Measurements from ENCODE around the gene FSTL5.

FSTL5 gene

DNA sequence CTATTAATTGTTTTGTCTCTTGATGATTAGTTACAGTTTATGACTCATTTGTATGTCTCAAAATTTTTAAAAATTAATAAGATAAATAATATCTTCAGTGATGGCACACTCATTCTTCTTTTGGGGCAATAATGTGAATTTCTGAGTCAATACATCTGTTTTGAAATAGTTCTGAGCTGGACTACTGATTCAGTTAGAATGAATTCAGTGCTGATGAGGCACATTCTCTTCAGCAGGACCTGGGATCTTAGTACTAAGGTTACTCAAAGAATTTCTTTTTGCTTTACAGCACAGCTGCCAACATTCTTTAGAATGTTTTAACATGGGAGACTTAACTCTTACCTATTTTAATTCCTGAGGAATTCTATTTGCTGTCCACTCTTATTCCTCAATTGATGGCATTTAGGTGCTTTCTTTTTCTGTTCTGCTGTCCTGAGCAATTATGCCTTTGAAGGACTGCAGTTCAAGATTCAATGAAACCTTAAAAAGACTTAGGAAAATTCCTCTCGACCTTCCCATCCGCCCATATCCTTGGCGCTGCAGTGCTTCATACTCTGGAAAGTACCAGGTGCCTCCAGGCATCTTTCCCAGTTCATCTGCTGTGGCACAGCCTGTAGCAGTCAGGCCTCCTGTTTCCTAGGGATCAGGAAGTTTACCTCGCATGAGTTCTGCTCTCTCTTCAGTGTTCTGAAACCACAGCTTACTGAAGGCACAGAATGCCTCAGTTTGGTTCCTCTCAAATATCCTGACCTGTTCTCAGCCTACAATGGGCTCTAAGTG lies 213.7 kb downstream of the FSTL5 start:
- in situ Hi-C loops (cut with MboI; ENCODE audit: low sequenced_read_pairs) = no loop called here

DNA sequence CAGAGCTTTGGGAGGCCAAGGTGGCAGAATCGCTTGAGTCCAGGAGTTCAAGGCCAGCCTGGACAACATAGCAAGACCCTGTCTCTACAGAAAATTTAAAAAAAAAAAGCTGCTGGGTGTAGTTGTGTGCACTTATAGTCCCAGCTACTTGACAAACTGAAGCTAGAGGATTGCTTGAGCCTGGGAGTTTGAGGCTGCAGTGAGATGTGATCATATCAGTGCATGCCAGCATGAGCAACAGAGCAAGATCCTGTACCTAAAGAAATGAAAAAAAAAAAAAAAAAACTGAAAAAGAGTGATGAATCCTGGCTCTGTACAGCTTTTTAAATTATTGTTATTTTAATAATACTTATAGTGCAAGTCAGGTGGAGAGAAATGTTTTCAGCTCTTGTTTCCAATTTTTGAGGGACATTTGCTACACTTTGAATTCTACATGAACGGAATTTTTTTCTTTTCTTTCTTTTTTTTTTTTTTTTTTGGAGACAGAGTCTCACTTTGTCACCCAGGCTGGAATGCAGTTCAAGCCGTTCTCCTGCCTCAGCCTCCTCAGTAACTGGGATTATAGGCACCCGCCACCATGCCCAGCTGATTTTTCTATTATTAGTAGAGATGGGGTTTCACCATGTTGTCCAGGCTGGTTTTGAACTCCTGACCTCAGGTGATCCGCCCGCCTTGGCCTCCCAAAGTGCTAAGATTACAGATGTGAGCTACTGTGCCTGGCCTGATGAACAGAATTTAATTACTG lies 215.6 kb downstream of the FSTL5 start:
- in situ Hi-C loops (cut with MboI; ENCODE audit: low sequenced_read_pairs) = no loop called here

DNA sequence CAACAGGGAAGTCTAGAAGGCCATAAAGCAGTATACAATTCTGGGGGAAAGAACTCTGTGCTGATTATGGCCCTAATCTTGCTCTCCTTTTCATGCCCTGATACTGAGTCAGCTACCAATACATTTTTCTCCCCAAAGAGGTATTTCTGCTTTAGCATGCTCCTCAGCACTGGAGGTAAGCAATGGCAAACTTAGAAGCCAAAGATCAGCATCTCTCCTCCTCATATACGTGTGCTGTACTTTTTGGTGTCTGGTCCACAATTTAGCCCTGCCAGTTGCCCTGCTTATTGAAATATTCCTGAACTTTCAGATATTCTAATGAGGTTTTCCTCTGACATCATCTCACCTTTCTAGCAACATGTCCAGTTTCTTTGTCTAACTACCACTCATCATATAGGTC lies 226.2 kb downstream of the FSTL5 start:
- in situ Hi-C loops (cut with MboI; ENCODE audit: low sequenced_read_pairs) = no loop called here

DNA sequence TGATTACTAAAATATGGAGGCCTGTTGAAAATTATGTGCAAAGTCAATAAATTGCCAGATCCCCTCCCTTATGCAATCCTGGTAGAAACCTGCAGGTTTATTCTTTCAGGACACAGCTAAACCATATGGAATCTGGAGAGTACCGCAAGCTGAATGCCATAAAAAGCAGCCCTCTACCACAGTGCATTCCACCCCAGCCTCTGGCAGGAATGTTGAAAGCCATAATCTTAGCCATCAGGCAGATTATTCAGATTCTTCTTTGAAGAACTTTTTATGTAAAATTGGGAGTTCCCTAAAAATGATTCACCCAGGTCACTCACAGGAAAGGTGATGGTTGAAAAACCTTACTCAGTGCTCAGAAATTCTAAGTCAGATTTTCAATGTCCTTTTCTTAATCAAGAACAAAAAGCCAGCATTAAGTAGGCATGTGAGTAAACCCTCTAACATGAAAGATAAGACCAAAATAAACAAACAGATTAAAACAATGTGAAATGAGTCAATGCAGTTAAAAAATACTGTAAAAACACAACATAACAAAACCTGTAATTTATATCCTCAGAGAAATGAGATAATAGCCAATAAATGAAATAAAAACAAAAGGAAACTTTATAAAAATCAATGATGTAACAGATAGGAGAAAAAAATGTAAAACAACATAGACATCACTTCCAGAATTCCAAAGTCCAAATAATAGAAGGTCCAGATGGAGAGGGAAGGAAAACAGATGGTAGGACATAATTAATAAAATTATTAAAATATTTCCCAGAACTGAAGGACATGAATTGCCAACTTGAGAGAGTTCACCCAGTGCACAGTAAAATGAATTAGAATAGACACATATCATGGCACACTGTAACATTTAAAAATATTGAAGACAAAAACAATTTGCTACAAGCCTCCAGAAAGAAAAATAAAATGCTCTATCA lies 226.9 kb downstream of the FSTL5 start:
- in situ Hi-C loops (cut with MboI; ENCODE audit: low sequenced_read_pairs) = no loop called here

DNA sequence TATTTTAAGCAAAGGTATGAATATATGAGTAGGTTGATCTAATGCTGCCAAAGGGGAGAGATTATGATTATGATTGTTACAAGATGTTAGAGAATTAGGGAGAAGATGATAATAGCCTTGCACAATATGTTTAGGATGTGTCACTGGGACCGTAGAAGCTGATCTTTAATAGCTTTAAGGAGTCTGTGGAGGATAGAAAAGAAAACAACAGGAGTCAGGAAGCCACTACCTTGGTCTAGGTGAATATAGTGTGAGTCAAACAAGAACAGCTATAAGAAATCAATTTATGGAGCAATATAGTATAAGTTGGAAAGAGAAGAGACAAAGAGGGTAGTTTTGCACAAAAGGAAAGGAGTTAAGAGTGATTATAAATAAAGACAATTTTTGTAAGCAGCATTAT lies 232.7 kb downstream of the FSTL5 start:
- in situ Hi-C loops (cut with MboI; ENCODE audit: low sequenced_read_pairs) = no loop called here

DNA sequence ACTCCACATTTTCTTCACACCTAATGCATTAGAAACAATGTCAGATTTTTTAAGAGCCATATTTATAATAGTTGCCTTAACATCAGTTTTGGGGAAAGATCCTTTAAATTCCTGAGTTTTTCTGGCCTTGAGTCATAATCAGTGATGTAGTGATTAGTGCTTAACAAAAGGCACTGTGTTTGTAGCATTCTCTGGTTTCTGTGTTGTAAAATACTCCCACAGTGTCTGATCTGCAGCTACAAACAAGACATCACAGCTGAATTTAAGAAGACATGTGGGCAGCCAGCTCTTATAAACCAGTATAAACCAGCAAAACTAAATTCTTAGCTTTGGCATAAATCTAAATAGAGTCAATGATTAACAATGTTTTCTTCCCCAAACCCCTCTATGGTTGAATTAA lies 233.8 kb downstream of the FSTL5 start:
- in situ Hi-C loops (cut with MboI; ENCODE audit: low sequenced_read_pairs) = no loop called here

DNA sequence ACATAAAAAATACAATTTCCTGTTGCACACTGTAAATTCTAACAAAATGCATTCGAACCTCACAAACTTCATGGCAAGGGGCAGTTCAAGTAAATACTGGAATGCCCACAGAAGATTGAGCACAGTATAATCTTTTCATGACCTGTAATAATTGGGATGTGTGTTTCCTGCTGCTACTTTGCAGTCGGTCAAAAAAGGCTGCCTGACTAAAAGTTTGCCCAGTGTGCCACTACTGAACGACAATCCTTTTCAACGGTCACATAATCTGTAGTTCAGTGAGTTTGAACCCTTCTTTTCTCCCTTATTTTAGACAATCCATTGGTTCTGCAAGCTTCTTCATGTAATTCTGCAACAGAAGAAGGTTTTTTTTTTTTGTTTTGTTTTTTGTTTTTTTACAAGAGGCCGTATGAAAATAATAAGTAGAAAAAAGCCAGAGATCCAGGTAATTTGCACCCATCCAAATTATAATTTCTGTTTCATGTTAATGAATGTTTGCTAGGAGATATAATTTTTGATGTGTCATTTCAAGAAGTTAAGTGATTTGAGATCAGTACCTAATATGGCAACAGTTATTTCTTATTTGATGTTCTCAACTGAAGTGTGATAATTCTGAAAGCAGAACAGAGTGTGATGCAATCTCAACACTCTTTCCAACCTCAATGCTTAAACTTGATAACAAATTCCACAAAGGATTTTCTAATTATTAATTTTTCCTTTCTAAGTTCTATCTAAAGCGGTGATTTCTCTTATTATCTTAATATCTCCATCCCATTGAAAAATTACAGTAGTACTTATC lies 237.6 kb downstream of the FSTL5 start:
- in situ Hi-C loops (cut with MboI; ENCODE audit: low sequenced_read_pairs) = no loop called here

DNA sequence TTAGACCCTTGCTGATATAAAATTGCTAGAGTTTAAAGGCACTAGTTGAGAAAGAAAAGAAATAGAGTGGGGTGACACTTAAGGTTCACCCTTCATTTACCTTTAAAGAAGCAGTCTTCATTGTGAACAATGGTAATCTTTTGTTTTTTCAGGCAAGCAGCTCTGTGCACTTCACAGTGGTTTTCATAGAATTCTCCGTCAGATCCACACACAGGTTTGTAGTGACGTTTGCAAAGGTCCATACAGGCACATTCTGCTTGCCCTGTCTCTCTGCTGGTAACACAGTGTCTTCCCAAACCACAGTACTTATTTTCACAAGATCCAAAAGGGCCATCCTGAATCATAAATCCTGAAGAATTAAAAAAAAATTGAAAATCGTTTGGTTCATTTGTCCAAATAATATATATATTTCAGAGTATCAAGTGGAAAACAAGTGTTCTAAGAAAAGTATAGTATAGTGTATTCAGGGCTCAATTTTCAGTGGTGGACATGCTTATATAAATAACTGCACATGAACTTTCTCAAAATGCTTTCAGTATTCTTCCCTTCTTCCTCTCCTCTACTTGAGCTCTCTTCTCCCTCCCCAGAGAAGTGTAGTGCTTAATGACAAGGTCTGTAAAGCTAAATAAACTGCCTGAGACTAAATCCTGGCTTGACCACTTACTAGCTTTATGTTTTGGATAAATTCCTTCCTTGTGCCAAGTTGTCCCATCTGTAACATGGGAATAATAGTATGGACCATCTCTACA lies 243.3 kb downstream of the FSTL5 start:
- in situ Hi-C loops (cut with MboI; ENCODE audit: low sequenced_read_pairs) = no loop called here

DNA sequence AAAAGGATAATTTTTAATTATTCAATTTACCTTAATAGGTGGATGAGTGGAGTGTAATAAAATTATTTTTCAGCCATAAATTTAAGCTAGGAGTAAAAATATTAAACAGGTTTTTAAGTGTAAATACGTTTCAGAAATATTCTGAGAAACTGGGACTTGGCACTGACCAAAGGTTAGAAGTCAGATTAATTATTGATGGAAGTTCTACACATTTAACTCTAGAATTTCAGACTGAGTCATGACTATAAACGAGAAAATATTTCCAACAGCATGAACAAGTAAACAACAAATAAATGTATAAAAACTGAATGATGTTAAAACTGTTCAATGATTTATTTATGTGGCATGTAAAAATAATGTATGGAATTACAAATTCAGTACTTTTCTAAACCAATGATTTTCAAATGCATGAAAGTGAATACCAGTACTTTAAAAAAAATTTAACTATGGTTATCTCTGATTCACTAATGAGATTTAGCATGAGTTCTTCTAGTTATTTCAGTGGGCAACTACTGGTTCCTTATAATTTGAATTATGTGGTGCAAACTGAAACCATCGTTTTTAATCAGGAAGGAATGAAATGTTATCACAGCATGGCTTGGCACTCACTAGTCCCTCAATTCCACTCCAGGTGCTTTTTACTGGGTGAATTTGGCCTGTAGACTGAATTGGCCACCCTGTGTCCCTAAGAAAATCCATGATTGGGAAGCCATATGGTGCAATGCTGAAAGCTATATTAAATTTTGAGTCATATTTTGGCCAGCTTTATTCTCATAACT lies 244.2 kb downstream of the FSTL5 start:
- in situ Hi-C loops (cut with MboI; ENCODE audit: low sequenced_read_pairs) = no loop called here

DNA sequence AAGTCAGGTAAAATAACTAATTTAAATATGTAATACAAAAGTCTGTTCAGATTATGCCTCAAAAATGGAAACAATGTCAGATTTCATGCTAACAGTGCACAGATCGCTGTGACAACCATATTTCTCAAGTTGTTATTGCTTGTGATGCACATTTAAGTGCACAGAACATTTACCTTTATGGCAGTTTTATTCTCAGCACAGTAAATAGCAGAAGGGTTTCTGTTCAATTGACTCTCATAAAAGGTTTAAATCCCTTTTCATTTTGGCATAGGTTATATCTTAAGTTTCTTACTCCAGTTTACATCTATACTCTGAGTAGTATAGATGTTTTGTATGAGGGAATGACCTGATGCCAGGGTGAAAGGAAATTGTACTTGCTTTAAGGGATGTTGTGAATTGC lies 247.8 kb downstream of the FSTL5 start:
- in situ Hi-C loops (cut with MboI; ENCODE audit: low sequenced_read_pairs) = no loop called here

DNA sequence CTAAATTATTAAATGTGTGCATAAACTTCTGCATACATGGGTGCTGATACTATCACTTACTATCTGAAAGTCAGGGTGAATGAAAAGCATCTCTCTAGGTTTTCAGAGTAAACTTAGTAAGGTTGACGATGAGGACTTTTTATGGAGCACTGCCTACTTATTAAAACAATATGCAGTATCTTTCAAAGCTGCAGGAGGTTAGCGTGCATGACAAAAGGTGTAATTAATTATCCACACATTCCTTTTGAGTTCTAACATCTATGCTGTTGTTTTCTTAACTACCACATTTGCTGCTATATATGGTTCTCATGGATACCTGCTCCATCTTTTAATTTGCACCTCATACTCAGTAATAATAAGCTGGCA lies 256.2 kb downstream of the FSTL5 start:
- in situ Hi-C loops (cut with MboI; ENCODE audit: low sequenced_read_pairs) = no loop called here

DNA sequence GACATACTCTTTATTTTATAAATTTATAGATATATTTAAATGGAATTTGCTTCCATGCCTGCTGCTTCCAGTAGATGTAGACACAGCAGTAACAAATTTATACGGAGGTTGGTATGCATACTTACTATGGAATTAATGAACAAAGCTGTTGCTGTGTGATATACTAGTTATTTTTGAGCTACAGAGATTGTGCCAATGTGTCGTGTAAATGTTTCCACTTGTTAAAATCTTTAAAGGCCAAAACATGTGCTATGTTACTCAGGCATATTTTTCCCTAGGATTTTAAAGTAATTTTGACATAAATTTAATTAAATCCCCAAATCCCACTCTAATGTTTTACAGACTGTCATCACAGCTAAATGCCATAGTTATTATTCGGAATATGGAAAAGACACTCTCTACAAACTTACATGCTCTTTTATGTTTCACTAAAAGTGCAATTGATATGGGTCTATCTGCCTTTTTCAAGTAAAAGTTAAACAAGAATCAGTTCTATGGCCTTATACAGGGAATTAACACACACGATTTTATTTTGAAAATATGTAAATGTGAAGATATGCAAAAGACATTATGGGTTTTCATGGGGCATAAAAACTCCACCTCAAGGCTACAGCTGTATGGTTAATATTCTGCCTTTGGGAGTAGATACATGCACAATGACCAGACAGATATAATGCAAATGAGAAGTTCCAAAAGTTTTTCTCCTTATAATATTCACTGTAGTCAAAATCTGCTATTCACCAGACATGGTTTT lies 256.8 kb downstream of the FSTL5 start:
- in situ Hi-C loops (cut with MboI; ENCODE audit: low sequenced_read_pairs) = no loop called here

DNA sequence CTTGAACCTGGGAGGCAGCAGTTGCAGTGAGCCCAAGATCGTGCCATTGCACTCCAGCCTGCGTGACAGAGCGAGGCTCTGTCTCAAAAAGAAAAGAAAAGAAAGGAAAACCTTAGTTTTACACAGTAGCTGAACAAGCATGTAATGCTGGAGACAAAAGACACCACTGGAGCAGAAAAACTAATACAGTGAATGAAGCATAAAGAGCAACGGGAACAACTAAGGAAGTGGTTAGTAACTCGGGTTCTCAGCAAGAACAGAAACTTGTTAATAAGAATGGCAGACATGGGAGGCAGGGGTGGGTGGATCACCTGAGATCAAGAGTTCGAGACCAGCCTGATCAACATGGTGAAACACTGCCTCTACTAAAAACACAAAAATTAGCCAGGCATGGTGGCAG lies 263.7 kb downstream of the FSTL5 start:
- in situ Hi-C loops (cut with MboI; ENCODE audit: low sequenced_read_pairs) = no loop called here

DNA sequence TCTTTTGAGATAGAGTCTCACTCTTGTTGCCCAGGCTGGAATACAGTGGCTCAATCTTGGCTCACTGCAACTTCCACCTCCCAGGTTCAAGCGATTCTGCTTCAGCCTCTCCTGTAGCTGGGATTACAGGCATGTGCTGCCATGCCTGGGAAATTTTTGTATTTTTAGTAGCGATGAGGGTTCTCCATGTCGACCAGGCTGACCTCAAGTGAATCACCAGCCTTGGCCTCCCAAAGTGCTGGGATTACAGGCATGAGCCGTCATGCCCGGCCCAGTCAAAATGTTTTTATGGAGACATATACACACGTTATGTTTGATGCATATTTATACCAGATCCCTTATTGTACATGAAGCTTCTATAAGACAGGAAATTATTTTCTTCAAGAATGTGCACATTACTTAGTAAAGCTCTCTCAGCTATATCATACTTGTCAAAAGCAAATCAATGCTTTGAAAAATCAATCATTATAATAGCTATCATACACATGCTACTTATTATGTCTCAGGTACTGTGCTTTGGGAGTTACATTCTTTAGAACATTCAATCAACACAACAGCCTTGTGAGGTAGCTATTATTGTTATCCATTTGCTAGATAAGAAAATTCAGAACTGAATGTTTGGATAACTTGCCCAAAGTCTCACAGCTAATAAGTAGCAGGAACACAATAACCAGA lies 269.2 kb downstream of the FSTL5 start:
- in situ Hi-C loops (cut with MboI; ENCODE audit: low sequenced_read_pairs) = no loop called here

DNA sequence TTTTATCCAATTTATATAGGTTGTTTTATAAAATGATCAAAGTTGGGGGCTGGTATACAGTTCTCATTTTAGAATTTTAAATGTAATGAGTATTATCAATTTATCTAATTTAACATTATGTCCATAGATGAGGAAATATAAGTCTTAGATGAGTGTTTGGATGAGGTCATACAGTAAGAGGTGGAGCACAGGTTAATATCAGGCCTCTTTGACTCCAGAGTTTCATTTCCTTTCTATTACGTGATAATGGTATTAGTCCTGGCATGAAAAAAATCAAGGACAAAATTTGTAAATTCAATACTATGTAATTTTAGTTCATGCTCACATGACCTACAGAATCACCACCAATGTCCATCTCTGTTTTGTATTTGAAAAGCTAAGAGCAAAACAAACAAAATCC lies 269.8 kb downstream of the FSTL5 start:
- in situ Hi-C loops (cut with MboI; ENCODE audit: low sequenced_read_pairs) = no loop called here

DNA sequence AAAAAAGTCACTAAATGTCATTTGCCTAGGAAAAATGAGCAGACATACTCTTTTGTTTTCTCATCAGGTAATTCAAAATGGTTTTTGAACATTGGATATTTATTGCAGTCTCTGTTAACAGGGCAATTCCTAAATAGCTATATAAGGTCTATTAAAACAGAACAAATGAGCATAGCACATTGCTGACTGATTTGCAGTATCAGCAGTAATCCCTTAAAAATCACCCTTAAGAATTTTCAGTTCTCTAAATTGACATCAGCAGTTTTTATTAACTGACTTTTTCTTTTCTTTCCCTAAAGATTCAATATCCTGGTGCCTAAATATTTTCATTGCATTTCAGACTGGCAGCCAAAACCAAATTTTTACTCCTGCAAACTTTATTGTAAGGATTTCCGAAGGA lies 270.2 kb downstream of the FSTL5 start:
- in situ Hi-C loops (cut with MboI; ENCODE audit: low sequenced_read_pairs) = no loop called here

DNA sequence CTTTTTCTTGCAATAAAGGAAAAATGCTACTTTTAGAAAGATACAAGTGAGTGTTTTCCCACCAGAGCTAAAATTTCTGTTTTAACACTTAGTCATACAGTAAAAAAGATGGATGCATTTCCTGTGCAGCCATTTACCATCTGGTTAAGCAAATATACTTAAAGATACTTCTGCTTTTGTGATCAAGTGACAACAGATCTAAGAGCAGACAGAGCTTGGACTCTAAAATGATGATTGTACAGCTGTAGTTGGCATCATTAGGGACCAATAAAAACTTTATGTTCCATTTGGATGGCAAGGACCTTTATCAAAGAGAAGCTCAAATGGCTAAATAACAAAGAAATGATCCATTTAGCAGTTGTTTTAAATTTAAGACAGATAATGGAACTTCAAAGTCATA lies 270.8 kb downstream of the FSTL5 start:
- in situ Hi-C loops (cut with MboI; ENCODE audit: low sequenced_read_pairs) = no loop called here

DNA sequence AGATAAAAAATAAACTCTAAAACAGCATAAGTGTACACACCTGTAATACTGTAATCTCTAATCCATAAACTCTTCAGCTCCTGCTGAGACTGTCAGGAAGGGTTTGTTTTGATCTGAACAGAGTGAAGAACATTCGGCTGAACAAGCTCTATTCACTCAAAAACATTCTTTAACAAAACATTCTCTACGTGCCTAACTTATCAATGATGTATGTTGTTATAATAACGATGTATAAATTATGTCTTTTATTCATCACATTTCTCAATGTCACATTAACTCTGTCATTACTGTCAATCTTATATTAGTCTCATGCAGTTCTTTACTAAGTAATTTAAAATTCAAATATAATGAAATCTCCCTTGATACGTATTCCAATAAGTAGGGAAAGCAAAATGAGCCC lies 280.6 kb downstream of the FSTL5 start:
- in situ Hi-C loops (cut with MboI; ENCODE audit: low sequenced_read_pairs) = no loop called here
